HG03354 (cell line): Measurements from ENCODE around the gene RAPH1.
"Not testable (repeated sequence)": the region's sequence is repeated elsewhere in the genome, so short reads cannot be mapped to it uniquely, and the experiment has no call there.

Source experiments
- ATAC-seq: cut with Tn5 transposase; IDR thresholded peaks from one replicate; pipeline ENCODE4 v1.9.1; 2021; ENCODE audit warnings: mild to moderate bottlenecking; ENCODE audit not compliant: unreplicated experiment, poor library complexity, severe bottlenecking

Gene RAPH1

DNA sequence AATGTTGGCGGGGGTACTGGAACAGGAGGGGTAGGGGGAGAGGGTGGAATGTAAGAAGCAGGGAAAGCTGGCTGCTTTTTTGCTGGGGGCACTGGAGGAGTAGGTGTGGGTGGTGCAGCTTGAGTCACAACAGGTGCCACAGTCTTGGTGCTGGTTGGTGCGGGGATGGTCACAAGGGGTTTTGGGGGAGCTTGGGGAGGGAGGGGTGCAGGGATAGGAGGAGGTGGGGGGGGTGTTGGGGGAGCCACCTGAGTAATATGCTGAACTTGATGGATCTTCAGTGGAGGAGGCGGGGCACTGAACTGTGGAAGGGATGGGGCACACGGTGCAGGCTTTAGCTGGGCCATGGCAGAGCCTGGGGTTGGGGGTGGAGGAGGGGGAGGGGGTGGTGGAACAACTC is 94.4 kb downstream of the RAPH1 start:
- ATAC-seq: no peak

DNA sequence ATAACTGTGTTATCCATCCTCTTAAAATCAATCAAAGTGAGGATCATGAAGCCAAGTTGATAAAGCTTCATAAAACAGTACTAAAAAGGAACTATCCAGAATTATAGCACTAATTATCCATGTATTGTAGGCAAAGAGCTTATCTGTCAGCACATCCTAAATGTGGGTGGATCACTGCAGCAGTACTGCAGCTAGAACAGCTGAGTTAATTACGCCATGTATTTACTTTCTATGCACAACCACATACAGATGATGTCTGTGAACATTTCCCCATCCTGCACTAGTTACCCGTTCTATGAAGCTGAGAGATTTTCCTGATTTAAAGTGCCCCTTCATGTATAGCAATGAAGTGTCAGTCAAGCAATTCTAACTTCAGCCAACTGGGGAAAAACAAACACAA is 96.6 kb downstream of the RAPH1 start:
- ATAC-seq: no peak

DNA sequence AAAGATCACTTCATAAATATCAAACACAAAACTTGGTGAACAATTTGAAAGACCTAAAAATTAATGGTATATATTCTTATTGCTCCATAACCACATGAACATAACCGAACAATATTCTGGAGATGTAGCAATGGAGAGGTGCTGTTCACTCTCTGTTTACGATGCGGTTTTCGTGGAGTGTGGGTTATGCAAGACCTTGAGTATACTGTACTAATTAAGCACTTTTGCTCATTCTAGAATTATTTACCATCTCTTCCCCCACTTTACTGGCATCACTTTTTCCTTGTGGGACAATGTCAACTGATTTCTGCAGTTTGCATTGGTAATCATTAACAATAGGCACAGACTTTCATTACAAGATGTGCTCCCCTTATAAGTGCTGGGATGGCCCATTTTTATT is 97.6 kb downstream of the RAPH1 start:
- no peak for ATAC-seq

DNA sequence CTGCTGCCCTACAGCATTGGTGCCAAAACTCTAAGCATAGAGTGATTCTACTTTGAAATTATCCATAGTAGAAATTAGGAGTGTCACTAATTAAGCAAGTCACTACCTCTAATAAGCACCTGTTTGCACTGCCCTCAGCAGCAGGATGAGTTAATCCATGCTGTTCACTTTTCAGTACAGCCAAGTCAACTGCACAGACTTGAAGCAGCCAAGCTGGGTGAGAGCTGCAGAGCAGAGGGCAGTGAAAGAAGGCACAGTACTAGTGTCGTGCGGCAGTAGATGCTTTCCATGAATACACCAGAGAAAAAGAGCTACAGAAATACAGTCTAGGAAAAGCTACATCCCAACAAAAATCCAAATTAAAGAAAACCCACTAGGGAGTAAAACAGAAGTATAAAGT is 98.6 kb downstream of the RAPH1 start:
- no peak for ATAC-seq

DNA sequence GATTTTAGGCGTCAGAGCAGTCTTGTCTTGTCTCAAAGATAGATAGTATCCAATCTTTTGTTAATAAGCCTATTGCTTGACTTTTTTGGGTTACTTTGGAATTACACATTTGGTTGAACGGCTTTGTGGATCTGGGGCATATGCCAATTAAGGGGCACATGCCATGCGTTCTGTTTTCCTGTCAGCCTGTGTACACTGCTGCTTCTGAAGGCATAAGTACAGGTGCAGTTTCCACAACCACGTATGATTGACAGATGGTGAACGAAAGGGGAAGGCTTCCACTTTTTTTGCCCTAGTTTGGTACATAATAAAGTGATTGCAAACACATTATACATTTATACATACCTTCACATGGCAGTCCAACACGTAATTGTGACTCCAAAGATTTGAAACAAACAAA is 102.3 kb downstream of the RAPH1 start:
- ATAC-seq: no peak

DNA sequence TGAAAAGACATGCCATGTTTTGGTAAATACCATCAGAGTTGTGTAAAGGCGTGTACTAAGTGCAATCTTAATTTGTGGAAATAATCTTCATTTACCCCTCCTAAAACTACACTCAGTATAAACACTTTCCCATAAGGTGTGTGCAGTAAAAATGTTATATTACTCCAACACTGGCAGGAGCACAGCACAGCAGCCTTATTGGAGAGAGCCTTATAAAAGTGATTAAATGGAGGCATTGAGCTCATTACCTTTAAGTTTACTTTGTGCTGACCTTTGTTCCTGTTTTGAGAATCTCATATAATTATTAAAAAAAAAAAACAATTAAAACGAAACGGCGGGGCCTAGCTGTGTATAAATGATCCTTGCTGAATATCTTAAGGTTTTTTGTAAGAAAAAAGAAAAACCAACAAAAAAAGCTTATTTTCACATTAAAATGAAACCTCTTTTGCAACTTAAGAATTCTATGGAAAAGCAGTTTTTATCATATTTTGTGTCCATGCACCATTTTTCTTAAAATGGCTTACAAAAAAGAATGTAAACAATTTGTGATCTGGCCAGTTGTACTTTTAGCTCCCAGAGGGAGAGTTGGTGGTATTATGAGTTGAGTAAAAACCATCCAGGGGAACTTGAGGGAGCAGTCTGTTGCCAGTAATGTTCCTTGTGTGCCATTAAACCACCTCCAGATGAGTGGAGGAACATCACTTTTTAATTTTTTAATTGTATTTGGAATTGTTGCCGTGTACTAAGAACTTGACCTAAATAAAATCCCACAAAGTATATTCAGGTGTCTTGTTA is 103.5 kb downstream of the RAPH1 start:
- ATAC-seq: no peak

DNA sequence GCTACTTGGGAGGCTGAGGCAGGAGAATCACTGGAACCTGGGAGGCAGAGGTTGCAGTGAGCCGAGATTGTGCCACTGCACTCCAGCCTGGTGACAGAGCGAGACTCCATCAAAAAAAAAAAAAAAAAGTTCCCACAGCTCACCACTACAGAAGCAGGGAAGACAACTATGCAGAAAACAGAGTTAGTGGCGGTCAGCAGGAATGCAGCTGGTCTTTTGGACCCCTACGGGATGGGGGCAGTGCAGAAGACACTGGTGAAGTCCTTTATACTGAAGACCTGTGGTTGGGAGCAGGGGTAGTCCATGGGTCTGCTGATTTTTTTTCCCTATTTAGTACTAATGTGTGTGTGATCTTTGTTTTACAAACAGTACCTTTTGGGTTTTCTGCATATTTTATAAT is 105.5 kb downstream of the RAPH1 start:
- not testable (repeated sequence) for ATAC-seq

DNA sequence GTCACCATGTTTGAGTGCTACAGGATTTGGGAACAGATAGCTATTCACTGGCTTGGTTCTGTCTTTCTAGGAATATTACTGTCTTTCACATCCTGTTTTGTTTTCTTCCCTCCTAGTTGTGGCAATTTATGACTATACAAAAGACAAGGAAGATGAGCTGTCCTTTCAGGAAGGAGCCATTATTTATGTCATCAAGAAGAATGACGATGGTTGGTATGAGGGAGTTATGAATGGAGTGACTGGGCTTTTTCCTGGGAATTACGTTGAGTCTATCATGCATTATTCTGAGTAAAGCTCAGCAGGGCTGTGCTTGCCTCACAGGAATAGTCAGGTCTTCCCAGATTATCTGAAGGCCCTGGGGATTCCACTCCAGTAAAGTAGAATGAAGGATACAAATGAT is 108.0 kb downstream of the RAPH1 start:
- ATAC-seq: no peak

DNA sequence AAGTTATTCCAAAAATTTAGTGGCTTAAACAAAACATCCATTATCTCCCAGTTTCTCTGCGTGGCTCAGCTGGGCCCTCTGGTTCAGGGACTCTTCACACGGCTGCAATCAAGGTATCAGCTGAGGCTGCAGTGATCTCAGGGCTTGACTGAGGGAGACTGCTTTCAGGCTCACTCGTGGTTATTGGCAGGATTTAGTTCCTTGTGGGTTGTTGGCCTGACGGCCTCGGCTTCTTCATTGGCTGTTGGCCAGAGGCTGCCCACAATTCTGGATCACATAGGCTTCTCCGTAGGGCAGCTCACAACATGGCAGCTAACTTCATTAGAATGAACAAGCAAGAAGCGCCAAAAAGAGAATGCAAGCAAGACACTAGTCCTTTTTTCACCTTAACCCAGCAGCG is 116.8 kb downstream of the RAPH1 start:
- no peak for ATAC-seq

DNA sequence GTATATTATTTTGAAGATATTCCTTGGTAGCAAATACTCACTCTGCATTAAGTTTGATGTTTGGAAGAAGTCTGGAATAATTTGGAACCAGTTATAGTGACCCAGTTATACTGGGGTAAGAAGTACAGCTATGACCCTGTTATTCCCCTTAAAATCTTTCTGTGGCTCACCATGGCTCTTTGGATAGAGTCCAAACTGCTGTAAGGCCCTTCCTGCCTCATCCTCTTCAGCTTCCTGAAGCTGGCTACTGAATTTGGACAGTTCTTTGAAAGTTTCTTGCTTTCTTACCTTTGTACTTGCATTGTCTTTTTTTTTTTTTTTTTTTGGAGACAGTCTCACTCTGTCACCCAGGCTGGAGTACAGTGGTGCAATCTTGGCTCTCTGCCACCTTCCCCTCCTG is 121.3 kb downstream of the RAPH1 start:
- no peak for ATAC-seq

DNA sequence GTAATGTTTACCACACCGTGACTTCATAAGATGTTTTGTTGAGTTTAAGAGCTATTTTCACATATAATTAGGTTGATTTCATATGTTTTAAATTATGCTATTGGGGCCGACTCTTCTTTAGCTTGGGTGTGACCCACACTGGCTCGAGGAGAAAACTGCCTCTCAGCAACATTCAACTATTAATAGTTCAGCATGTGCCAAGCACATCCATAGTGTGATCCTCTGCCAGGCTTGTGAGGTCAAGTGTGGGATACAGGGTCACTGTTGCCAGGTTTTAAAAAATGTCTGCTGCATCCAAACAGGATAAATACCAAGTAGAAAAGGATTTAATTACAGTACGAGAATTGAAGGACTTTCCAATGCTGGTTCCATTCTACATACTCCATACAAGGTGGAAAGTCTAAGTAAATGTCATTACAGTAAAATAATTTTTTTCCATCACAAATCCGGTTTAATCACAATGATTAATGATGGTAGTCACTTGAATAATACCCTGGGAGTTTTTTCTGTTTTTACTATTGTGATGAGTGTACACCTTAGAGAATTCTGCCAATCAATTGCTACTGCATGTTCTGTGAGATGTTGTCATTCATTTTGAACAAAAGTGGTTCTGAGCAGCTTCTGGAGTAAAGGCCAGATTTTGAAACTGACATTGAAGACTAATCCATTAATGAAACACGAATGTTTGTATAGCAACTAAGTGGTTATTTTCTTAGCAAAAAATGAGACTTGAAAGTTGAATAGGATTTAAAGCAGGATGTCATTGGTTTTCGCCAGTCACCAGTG is 122.4 kb downstream of the RAPH1 start:
- no peak for ATAC-seq

DNA sequence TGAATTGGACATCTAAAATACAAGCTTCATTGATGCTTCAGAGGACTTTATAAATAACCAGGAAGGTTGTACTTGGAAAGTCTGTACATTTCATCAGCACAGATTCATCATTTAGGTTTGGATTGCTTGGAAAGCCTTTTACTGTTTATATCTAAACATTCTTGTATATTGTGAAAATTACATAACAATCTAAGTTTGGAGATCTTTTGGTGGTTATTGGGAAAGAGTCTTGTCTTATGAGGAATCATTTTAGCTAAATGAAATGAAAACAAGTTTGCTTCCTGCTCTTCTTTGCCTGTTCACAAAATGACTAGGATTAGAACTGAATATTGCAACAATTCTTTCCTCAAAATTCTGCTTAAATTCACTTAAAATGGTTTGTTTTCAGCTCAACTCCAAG is 127.6 kb downstream of the RAPH1 start:
- ATAC-seq: no peak

DNA sequence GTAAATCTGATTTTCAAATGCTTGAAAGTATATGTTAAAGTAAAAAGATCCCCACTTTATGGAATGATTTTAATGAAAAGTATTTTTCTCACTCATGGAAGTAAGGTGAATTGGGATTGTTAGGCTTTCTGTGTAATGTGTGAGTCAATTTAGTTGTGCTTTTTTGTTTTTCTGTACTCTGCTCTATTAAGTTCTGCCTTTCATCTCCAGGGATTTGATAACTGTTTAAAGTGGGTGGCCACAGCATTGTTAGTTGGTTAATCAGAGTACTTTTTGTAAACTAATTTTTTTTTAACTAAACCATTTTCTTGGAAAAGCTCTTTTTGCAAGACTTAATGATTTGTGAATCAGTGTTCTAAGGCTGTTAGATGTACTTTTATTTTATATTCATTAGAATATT is 130.1 kb downstream of the RAPH1 start:
- ATAC-seq: no peak

DNA sequence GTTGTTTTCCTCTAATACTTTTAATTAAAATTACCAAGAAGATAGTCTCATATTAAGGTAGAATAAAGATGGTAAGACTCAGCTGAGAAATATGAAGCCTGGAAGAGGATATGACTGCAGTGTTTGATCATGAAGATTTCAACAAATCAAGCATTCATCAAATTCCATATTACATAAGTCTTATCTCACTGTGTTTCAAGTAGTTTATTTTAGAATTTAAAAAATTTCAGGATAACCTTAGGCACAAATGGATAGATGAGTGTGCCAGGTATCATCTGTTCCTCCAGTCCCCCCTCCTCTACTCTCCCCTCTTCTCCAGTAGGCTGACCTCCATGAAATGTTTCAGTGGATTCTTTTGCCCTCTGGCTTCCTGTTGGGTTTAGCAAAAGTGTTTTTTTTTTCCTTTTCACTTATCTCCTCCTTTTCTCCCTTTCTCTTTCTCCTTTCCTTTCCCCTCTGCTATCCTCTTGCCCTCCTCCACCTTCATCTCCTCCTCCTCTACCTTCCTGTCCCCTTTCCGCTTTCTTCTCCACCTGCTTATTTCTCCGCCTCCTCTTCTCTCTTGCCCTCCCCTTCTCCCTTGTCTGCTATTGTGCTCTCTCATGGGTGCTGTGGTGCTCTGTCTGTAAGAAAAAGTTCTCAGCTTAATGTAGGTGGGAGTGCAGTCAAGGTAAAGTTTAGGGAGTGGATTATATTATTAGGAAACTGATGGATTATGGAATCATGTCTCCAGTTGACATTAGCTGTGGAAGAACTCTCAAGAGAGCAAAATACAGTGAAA is 134.1 kb downstream of the RAPH1 start:
- ATAC-seq: no peak

DNA sequence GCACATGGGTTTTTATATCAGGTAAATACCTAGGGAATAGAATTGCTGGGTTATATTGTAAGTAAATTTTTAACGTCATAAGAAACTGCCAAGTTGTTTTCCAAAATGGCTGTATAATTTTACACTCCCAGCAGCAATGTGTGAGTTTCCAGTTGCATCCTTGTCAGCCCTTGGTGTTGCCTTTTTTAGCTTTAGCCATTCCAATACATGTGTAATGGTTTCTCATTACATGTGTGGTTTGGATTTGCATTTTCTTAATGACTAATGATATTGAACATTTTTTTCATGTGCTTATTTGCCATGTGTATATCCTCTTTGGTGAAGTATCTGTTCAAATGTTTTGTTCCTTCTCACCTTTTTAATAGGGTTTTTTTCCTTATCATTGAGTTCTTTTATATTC is 136.1 kb downstream of the RAPH1 start:
- no peak for ATAC-seq

DNA sequence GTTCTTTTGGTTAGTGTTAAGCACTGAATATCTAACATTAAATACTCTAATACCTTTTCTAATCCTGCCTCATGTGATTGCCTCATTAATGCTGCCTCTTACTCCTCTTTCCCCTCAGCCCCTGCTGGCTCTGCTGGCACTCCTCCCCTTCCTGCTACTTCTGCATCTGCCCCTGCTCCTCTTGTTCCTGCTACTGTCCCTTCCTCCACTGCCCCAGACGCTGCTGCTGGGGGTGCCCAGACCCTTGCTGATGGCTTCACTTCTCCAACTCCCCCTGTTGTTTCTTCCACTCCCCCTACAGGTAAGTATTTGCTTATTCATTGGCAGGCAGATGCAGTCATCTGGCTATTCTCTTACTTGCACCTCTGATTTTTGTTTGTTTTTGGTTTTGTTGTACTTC is 138.4 kb downstream of the RAPH1 start:
- no peak for ATAC-seq

DNA sequence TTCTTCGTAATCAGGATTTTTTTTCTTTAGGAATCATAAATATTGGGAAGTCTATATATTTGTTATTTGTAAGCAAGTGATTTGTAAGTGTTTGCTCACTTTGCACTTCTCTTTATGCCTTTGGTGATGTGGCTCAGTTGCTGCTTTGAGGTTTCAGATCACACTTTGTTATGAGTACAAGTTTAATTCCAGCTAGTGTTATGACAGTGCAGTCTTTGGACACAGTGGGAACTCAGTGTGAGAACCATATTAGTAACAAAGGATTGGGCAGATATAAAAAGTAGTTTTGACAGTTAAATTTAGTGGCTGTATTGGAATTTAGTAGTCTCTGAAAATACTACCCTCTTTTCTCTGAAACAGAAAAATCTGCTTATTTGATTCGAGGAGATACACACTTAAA is 139.2 kb downstream of the RAPH1 start:
- no peak for ATAC-seq

DNA sequence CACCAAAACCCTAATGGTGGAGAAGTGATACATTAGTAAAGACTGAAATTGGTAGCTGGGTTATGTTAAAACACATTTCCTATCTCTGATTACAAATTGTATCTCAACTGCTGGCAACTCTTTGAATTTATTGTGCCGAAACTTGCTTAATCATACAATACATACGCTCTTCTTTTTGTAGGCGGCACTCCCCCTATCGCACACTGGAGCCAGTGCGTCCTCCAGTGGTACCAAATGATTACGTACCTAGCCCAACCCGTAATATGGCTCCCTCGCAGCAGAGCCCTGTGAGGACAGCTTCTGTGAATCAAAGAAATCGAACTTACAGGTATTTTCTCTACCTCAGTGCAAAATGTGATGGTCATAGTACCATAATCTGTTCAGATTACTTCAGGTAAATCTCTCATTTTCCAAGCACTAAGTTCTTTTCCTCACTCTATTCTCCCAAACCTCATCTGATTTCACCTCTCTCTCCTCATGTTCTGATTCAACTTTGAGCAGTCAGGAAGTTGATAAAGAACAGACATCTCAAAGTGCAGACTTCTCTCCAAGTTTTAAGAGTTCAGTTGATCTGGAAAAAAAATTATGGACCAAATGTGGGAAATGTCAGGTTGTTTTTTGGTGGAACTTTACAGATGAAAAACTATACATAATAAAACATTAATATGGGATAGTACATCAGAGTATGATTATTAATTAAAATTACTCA is 140.4 kb downstream of the RAPH1 start:
- no peak for ATAC-seq

DNA sequence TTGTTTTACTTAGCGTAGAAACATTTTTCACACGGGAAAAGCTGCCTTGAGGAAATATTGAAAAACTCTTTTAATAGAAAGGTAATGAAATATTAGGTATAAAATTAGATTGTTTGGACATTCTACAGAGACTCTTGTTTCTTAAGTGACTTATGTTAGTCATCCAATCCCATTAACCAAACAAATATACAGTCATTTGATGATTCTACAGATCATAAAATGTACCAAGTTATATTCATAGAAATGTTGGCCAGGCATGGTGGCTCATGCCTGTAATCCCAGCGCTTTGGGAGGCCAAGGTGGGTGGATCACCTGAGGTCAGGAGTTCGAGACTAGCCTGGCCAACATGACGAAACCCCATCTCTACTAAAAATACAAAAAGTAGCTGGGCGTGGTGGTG is 146.9 kb downstream of the RAPH1 start:
- not testable (repeated sequence) for ATAC-seq

DNA sequence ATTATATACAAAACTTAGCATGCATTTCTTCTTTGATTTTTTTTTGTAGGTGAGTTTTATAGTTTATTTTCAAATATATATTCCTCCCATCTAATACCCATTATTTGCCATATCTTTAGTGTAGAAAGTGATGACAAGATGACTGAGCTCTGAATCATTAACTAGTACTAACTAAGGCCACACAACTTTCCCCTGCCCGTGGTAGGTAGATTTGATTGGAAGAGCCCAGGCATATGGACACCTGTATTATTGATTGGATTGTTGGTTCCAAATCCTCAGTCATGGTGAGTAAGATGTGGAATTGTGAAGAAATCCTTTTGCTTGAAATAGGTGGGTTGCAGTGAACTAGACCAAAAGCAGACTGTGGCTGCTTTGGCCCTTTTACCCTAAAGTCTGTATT is 152.1 kb downstream of the RAPH1 start:
- no peak for ATAC-seq
